K562 (cell line): ENCODE results near the gene NRF1. TPM values are rescaled to one million over a fixed set of nuclear protein-coding genes. Genes with fewer than 3 reads are reported as not detected.
A peak's percentile ranks its signal among the peaks of the same experiment; 100 is the strongest.

Experiments
- BRD9 ChIP-seq: fragments of 450-650 bp; IDR thresholded peaks from 2 replicates; pipeline ENCODE4 v1.6.1; 2018; ENCODE audit warnings: low read depth; ENCODE audit not compliant: partially characterized antibody
- CAMTA2 ChIP-seq: fragments of 250-450 bp; sonication (Bioruptor Pico); conservative IDR thresholded peaks from 2 replicates; pipeline ENCODE4 v1.5.1; 2022
- E2F4 ChIP-seq: sonication (generic); formaldehyde crosslinking; IDR thresholded peaks from 2 replicates; pipeline ENCODE4 v1.8.0; 2022; ENCODE audit warnings: mild to moderate bottlenecking, low read depth, missing genetic modification reagents
- EWSR1 ChIP-seq: fragments of 450-650 bp; IDR thresholded peaks from 2 replicates; pipeline ENCODE4 v1.6.1; 2018; ENCODE audit warnings: borderline replicate concordance, mild to moderate bottlenecking, low read depth, moderate library complexity; ENCODE audit not compliant: partially characterized antibody
- HMBOX1 ChIP-seq: sonication (generic); IDR thresholded peaks from 2 replicates; pipeline ENCODE4 v1.6.1; 2016
- KLF1 ChIP-seq: fragments of 450-650 bp; IDR thresholded peaks from 2 replicates; pipeline ENCODE4 v1.6.1; 2016; ENCODE audit warnings: missing genetic modification characterization, missing compliant biosample characterization
- MAX ChIP-seq: sonication (generic); formaldehyde crosslinking; IDR thresholded peaks from 2 replicates; pipeline ENCODE4 v1.9.0; 2022; ENCODE audit warnings: mild to moderate bottlenecking, missing genetic modification reagents
- MLX ChIP-seq, 2 experiments: fragments of 450-650 bp in 1 of 2; sonication (generic) in 1 of 2; formaldehyde crosslinking; conservative IDR thresholded peaks; 2 replicates each; pipeline versions ENCODE4 v1.4.0 to v1.8.1; 2020 to 2022; ENCODE audit warnings: mild to moderate bottlenecking in 1 of 2, missing genetic modification reagents in 1 of 2
- NCOA2 ChIP-seq, 2 experiments: fragments of 450-650 bp; IDR thresholded peaks; 2 replicates each; pipeline ENCODE4 v1.6.1; 2018; ENCODE audit warnings: mild to moderate bottlenecking in 2 of 2, moderate library complexity in 1 of 2; ENCODE audit not compliant: partially characterized antibody in 2 of 2
- NFXL1 ChIP-seq: fragments of 450-650 bp; formaldehyde crosslinking; IDR thresholded peaks from 2 replicates; pipeline ENCODE4 v1.4.0; 2021; ENCODE audit warnings: mild to moderate bottlenecking
- RBM39 ChIP-seq: fragments of 200-400 bp; formaldehyde crosslinking; optimal IDR thresholded peaks from 2 replicates; pipeline ENCODE3; 2018; ENCODE audit warnings: low read depth, low read length
- TCF3 ChIP-seq: sonication (generic); formaldehyde crosslinking; IDR thresholded peaks from 2 replicates; pipeline ENCODE4 v1.4.0; 2020; ENCODE audit warnings: mild to moderate bottlenecking, missing genetic modification reagents
- XRCC5 ChIP-seq: fragments of 200-400 bp; formaldehyde crosslinking; IDR thresholded peaks from 2 replicates; pipeline ENCODE4 v1.6.1; 2017; ENCODE audit warnings: low read depth, mild to moderate bottlenecking, low read length
- ZNF134 ChIP-seq: fragments of 250-450 bp; sonication (Bioruptor Pico); conservative IDR thresholded peaks from 2 replicates; pipeline ENCODE4 v1.4.0; 2020
- ZNF561 ChIP-seq: fragments of 450-650 bp; formaldehyde crosslinking; conservative IDR thresholded peaks from 2 replicates; pipeline ENCODE4 v1.4.0; 2020; ENCODE audit warnings: mild to moderate bottlenecking, moderate library complexity
- ZNF609 ChIP-seq: sonication (generic); formaldehyde crosslinking; IDR thresholded peaks from 2 replicates; pipeline ENCODE4 v1.8.1; 2023; ENCODE audit warnings: missing genetic modification reagents, mild to moderate bottlenecking, borderline replicate concordance
- ZNF644 ChIP-seq: fragments of 200-800 bp; sonication (Bioruptor generic); IDR thresholded peaks from 2 replicates; pipeline ENCODE4 v1.6.1; 2016; ENCODE audit warnings: low read depth, missing genetic modification characterization, missing compliant biosample characterization
- polyA plus RNA-seq, 8 experiments: library from polyadenylated mRNA; depleted of rRNA in 4 of 8; stranded (reverse) in 5 of 8; unstranded in 3 of 8; fragments of >200 nt; fragmentation: Nextera tagmentation in 2 of 8; fragmentation: Illumina TruSeq in 1 of 8; extraction: Ambion mirVana in 2 of 8; extraction: Trizol in 1 of 8; gene quantifications; 2 replicates each; pipeline versions ENCODE4 v1.2.1 to v1.2.3, GENCODE V29; 2011 to 2014; ENCODE audit warnings: inconsistent platforms in 1 of 8, missing spikeins in 1 of 8
- total RNA-seq, 7 experiments: library from RNA; depleted of rRNA in 6 of 7; stranded (reverse); fragments of >200 nt in 6 of 7; fragmentation: Illumina TruSeq in 2 of 7; extraction: Trizol in 2 of 7; gene quantifications; 2 replicates each; pipeline versions ENCODE4 v1.2.1 to v1.2.3, GENCODE V29; 2011 to 2021; ENCODE audit warnings: low replicate concordance in 1 of 7

NRF1 gene
- total and polyA plus RNA-seq, 9 of the 15 experiments (the other 6 are each of a cell fraction or from before 2014, with no cell fraction given), result 8.6 to 28.8 (median 20.3) TPM

- TF ChIP-seq HMBOX1 (no peak), ZNF561 (no peak), E2F4 (no peak), MLX (CRISPR knock-in tag; conservative IDR thresholded peaks at IDR 0.05) (no peak), RBM39 (peak; percentile 60), MAX (CRISPR knock-in tag) (peak; percentile 79), ZNF644 (0 out of 2 replicates have a peak, but pooled peaks have one; percentile 16), BRD9 (peak; percentile 64), NFXL1 (CRISPR knock-in tag) (no peak), TCF3 (peak; percentile 98), NCOA2 (IDR thresholded peaks at IDR 0.05; ENCODE audit: partially characterized antibody in 2 of 2) (no peak), ZNF609 (CRISPR knock-in tag) (0 out of 2 replicates have a peak, but pooled peaks have one; percentile 63), EWSR1 (no peak), ZNF134 (CRISPR knock-in tag) (no peak), CAMTA2 (CRISPR knock-in tag) (no peak), KLF1 (0 out of 2 replicates have a peak, but pooled peaks have one; percentile 38), XRCC5 (0 out of 2 replicates have a peak, but pooled peaks have one; percentile 48)
These were observed 157.3 kb downstream of the NRF1 start (continued) for GRCh38 chr7:129768614-129769399.
